Liver (tissue), 9 donors: ENCODE results near the gene JAKMIP1. TPM values are rescaled to one million over a fixed set of nuclear protein-coding genes. Genes with fewer than 3 reads are reported as not detected.

Experiments
- DNase-seq: peaks from one replicate; pipeline ENCODE4 v3.0.0-alpha.2; 2017; ENCODE audit warnings: low spot score
- H3K27ac ChIP-seq, 2 donors: one replicate each; pipeline ENCODE4 v1.7.0; 2013; ENCODE audit warnings: inconsistent platforms in 2 of 2, low read length in 2 of 2, control low read depth in 1 of 2, low read depth in 1 of 2, mild to moderate bottlenecking in 1 of 2
- H3K27me3 ChIP-seq, 4 donors: one replicate each; pipeline versions ENCODE4 v1.6.1 to v1.7.0; 2013; ENCODE audit warnings: low read length in 3 of 4, inconsistent platforms in 1 of 4, mild to moderate bottlenecking in 1 of 4, moderate library complexity in 1 of 4; ENCODE audit not compliant: control insufficient read depth in 4 of 4, insufficient read depth in 4 of 4
- H3K36me3 ChIP-seq, 4 donors: one replicate each; pipeline versions ENCODE4 v1.6.1 to v1.7.0; 2013; ENCODE audit warnings: low read length in 3 of 4, mild to moderate bottlenecking in 3 of 4, low read depth in 1 of 4, moderate library complexity in 1 of 4; ENCODE audit not compliant: control insufficient read depth in 4 of 4, insufficient read depth in 3 of 4
- H3K4me1 ChIP-seq, 4 donors: one replicate each; pipeline versions ENCODE4 v1.6.1 to v1.7.0; 2013; ENCODE audit warnings: low read length in 3 of 4, mild to moderate bottlenecking in 3 of 4, moderate library complexity in 1 of 4; ENCODE audit not compliant: control insufficient read depth in 4 of 4, insufficient read depth in 4 of 4
- H3K4me3 ChIP-seq, 3 donors: one replicate each; pipeline versions ENCODE4 v1.6.1 to v1.7.0; 2013; ENCODE audit warnings: low read length in 3 of 3, control low read depth in 1 of 3, low read depth in 1 of 3, mild to moderate bottlenecking in 1 of 3
- H3K9ac ChIP-seq, 2 donors: one replicate each; pipeline ENCODE4 v1.7.0; 2013; ENCODE audit warnings: low read length in 2 of 2, mild to moderate bottlenecking in 2 of 2, moderate library complexity in 2 of 2, control low read depth in 1 of 2, low read depth in 1 of 2
- H3K9me3 ChIP-seq, 4 donors: one replicate each; pipeline versions ENCODE4 v1.6.1 to v1.7.0; 2013; ENCODE audit warnings: low read length in 3 of 4; ENCODE audit not compliant: control insufficient read depth in 4 of 4
- EGR1 ChIP-seq, 2 donors: IDR thresholded peaks; 2 replicates each; pipeline ENCODE4 v1.6.1; 2016 to 2018; ENCODE audit warnings: antibody characterized with exemption in 2 of 2, low read depth in 2 of 2
- FOXA1 ChIP-seq: IDR thresholded peaks from 2 replicates; pipeline ENCODE4 v1.6.1; 2016; ENCODE audit warnings: antibody characterized with exemption
- FOXA2 ChIP-seq: IDR thresholded peaks from 2 replicates; pipeline ENCODE4 v1.6.1; 2016; ENCODE audit warnings: antibody characterized with exemption
- GABPA ChIP-seq, 2 donors: IDR thresholded peaks in 1 of 2; conservative IDR thresholded peaks in 1 of 2; 2 replicates each; pipeline ENCODE4 v1.6.1; 2016; ENCODE audit warnings: antibody characterized with exemption in 2 of 2, mild to moderate bottlenecking in 1 of 2, moderate library complexity in 1 of 2
- HNF4A ChIP-seq, 2 donors: conservative IDR thresholded peaks; 2 replicates each; pipeline ENCODE4 v1.6.1; 2016; ENCODE audit warnings: antibody characterized with exemption in 2 of 2, mild to moderate bottlenecking in 2 of 2
- HNF4G ChIP-seq: IDR thresholded peaks from 2 replicates; pipeline ENCODE4 v1.6.1; 2016; ENCODE audit warnings: antibody characterized with exemption
- JUND ChIP-seq, 2 donors: IDR thresholded peaks; 2 replicates each; pipeline ENCODE4 v1.6.1; 2016; ENCODE audit warnings: antibody characterized with exemption in 2 of 2
- NR2F2 ChIP-seq: IDR thresholded peaks from 2 replicates; pipeline ENCODE4 v1.6.1; 2016; ENCODE audit warnings: antibody characterized with exemption
- RAD21 ChIP-seq, 2 donors: IDR thresholded peaks; 2 replicates each; pipeline ENCODE4 v1.6.1; 2016; ENCODE audit warnings: antibody characterized with exemption in 2 of 2, mild to moderate bottlenecking in 2 of 2
- RXRA ChIP-seq, 2 donors: IDR thresholded peaks; 2 replicates each; pipeline ENCODE4 v1.6.1; 2017 to 2018; ENCODE audit warnings: antibody characterized with exemption in 2 of 2, mild to moderate bottlenecking in 1 of 2
- SP1 ChIP-seq: IDR thresholded peaks from 2 replicates; pipeline ENCODE4 v1.6.1; 2018; ENCODE audit warnings: antibody characterized with exemption, mild to moderate bottlenecking
- TAF1 ChIP-seq: conservative IDR thresholded peaks from 2 replicates; pipeline ENCODE4 v1.6.1; 2016; ENCODE audit warnings: antibody characterized with exemption, mild to moderate bottlenecking
- YY1 ChIP-seq: IDR thresholded peaks from 2 replicates; pipeline ENCODE4 v1.6.1; 2016; ENCODE audit warnings: antibody characterized with exemption, mild to moderate bottlenecking
- whole genome bisulfite sequencing: extraction: QIAGEN DNeasy Blood & Tissue Kit; methylation state at CpG from one replicate; pipeline ENCODE4 v1.1.7; 2013; 5-methylcytosine and 5-hydroxymethylcytosine counted together
- polyA plus RNA-seq, 2 donors: library from polyadenylated mRNA; stranded (reverse) in 1 of 2; unstranded in 1 of 2; fragments of 200-250 nt in 1 of 2; fragments of >200 nt in 1 of 2; fragmentation: Nextera tagmentation in 1 of 2; extraction: Ambion mirVana in 1 of 2; gene quantifications; one replicate each; pipeline versions ENCODE4 v1.2.1 to v1.2.3, GENCODE V29; 2013 to 2015
- total RNA-seq, 2 donors: library from RNA; depleted of rRNA; stranded (reverse); fragments of >200 nt; gene quantifications; one replicate each; pipeline ENCODE4 v1.2.3, GENCODE V29; 2014
- TF ChIP-seq, protein P1 (sequence below): IDR thresholded peaks from 2 replicates; pipeline ENCODE4 v1.6.1; 2016; ENCODE audit warnings: antibody characterized with exemption, mild to moderate bottlenecking
- TF ChIP-seq, protein P2 (sequence below): fragments of 150-350 bp; IDR thresholded peaks from 2 replicates; pipeline ENCODE4 v1.5.1; 2017; ENCODE audit warnings: improper control_type of control experiment, low read depth, low read length; ENCODE audit not compliant: missing input control
- TF ChIP-seq, protein P3 (sequence below): IDR thresholded peaks from 2 replicates; pipeline ENCODE4 v1.6.1; 2016; ENCODE audit warnings: antibody characterized with exemption
- TF ChIP-seq, protein P4 (sequence below): IDR thresholded peaks from 2 replicates; pipeline ENCODE4 v1.6.1; 2016; ENCODE audit warnings: antibody characterized with exemption
- TF ChIP-seq, protein P5 (sequence below): IDR thresholded peaks from 2 replicates; pipeline ENCODE4 v1.6.1; 2016; ENCODE audit warnings: antibody characterized with exemption
- donor health status: healthy.
- donor health status: healthy.
- donor health status: healthy.
- donor health status: healthy.
- donor health status: healthy.

The JAKMIP1 gene
- total and polyA plus RNA-seq, 4 donors, result 0.08 to 0.50 TPM; not detected in 2

DNA sequence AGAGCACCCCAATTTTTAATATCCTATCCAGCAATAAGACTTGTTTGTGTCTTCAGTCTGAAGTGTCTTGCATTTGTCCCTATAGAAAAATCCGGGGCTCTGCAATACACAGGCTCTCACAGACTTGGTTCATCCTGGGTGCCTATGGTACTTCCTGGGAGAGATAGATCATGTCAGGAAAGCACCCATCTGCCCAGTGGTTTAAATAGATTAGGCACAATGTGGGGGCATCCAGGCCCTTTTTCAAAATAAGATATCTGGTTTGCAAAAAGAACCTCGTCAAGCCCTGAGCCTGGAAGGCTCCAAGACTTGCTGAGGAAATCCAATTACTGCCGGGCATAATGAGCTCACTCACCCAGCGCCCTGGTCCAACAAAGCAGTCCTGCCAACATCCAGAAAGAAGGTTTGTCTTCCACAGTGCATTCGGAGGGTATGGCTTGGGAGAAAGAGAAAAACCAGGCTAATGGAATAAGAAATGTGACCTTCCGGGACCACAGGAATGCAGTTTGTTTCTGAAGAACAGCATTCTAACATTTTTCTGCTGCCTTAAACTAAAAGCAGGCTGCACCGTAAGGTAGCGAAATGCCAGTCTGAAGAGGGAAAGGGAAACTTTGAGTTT lies 11.6 kb downstream of the JAKMIP1 start:
- no peak overlapping the region for H3K27ac ChIP-seq
- H3K9me3 ChIP-seq, result peaks cover 0 to 5% (median 2%) of the 10 kb centered on the region in 4 donors
- peaks cover 0 to 1% (median 0%) of the 10 kb centered on the region in 4 donors for H3K27me3 ChIP-seq
- no peak for TF ChIP-seq EGR1 (IDR thresholded peaks at IDR 0.05; ENCODE audit: low read depth in 2 of 2)
- no peak for TF ChIP-seq RXRA (IDR thresholded peaks at IDR 0.05)
- TF ChIP-seq, protein P1, sequence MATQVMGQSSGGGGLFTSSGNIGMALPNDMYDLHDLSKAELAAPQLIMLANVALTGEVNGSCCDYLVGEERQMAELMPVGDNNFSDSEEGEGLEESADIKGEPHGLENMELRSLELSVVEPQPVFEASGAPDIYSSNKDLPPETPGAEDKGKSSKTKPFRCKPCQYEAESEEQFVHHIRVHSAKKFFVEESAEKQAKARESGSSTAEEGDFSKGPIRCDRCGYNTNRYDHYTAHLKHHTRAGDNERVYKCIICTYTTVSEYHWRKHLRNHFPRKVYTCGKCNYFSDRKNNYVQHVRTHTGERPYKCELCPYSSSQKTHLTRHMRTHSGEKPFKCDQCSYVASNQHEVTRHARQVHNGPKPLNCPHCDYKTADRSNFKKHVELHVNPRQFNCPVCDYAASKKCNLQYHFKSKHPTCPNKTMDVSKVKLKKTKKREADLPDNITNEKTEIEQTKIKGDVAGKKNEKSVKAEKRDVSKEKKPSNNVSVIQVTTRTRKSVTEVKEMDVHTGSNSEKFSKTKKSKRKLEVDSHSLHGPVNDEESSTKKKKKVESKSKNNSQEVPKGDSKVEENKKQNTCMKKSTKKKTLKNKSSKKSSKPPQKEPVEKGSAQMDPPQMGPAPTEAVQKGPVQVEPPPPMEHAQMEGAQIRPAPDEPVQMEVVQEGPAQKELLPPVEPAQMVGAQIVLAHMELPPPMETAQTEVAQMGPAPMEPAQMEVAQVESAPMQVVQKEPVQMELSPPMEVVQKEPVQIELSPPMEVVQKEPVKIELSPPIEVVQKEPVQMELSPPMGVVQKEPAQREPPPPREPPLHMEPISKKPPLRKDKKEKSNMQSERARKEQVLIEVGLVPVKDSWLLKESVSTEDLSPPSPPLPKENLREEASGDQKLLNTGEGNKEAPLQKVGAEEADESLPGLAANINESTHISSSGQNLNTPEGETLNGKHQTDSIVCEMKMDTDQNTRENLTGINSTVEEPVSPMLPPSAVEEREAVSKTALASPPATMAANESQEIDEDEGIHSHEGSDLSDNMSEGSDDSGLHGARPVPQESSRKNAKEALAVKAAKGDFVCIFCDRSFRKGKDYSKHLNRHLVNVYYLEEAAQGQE, result no peak
- no peak for TF ChIP-seq FOXA2
- TF ChIP-seq NR2F2, result no peak
- no peak for TF ChIP-seq RAD21 (IDR thresholded peaks at IDR 0.05)
- no peak for TF ChIP-seq SP1
- no peak for TF ChIP-seq GABPA (IDR thresholded peaks at IDR 0.05 in 1 of 2, conservative IDR thresholded peaks at IDR 0.05 in 1 of 2)
- no peak for TF ChIP-seq FOXA1
- TF ChIP-seq, protein P2, sequence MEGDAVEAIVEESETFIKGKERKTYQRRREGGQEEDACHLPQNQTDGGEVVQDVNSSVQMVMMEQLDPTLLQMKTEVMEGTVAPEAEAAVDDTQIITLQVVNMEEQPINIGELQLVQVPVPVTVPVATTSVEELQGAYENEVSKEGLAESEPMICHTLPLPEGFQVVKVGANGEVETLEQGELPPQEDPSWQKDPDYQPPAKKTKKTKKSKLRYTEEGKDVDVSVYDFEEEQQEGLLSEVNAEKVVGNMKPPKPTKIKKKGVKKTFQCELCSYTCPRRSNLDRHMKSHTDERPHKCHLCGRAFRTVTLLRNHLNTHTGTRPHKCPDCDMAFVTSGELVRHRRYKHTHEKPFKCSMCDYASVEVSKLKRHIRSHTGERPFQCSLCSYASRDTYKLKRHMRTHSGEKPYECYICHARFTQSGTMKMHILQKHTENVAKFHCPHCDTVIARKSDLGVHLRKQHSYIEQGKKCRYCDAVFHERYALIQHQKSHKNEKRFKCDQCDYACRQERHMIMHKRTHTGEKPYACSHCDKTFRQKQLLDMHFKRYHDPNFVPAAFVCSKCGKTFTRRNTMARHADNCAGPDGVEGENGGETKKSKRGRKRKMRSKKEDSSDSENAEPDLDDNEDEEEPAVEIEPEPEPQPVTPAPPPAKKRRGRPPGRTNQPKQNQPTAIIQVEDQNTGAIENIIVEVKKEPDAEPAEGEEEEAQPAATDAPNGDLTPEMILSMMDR, result no peak
- TF ChIP-seq, protein P3, sequence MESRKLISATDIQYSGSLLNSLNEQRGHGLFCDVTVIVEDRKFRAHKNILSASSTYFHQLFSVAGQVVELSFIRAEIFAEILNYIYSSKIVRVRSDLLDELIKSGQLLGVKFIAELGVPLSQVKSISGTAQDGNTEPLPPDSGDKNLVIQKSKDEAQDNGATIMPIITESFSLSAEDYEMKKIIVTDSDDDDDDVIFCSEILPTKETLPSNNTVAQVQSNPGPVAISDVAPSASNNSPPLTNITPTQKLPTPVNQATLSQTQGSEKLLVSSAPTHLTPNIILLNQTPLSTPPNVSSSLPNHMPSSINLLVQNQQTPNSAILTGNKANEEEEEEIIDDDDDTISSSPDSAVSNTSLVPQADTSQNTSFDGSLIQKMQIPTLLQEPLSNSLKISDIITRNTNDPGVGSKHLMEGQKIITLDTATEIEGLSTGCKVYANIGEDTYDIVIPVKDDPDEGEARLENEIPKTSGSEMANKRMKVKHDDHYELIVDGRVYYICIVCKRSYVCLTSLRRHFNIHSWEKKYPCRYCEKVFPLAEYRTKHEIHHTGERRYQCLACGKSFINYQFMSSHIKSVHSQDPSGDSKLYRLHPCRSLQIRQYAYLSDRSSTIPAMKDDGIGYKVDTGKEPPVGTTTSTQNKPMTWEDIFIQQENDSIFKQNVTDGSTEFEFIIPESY, result no peak
- TF ChIP-seq TAF1, result no peak
- TF ChIP-seq, protein P4, sequence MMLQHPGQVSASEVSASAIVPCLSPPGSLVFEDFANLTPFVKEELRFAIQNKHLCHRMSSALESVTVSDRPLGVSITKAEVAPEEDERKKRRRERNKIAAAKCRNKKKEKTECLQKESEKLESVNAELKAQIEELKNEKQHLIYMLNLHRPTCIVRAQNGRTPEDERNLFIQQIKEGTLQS, result no peak
- TF ChIP-seq, protein P5, sequence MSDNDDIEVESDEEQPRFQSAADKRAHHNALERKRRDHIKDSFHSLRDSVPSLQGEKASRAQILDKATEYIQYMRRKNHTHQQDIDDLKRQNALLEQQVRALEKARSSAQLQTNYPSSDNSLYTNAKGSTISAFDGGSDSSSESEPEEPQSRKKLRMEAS, result no peak
- no peak for TF ChIP-seq HNF4A (conservative IDR thresholded peaks at IDR 0.05)
- no peak for TF ChIP-seq HNF4G
- no peak for TF ChIP-seq JUND (IDR thresholded peaks at IDR 0.05)
- no peak for TF ChIP-seq YY1
- no peaks in the 10 kb centered on the region for H3K36me3 ChIP-seq
- no peaks in the 10 kb centered on the region for H3K4me1 ChIP-seq
- 76% methylated on average over 8 of the region's 8 CpGs for WGBS
- no peak for DNase-seq
- no peak overlapping the region for H3K4me3 ChIP-seq
- H3K9ac ChIP-seq, result no peak overlapping the region
